ENCODE results near the gene POU3F1.

- TF ChIP-seq CTCF (IDR thresholded peaks at IDR 0.05): no peak
- TF ChIP-seq EZH2phosphoT487 (IDR thresholded peaks at IDR 0.05): no peak
Observed at GRCh38 chr1:38082769-38083263, 36.2 kb upstream of the POU3F1 start.

Measured in neural progenitor cell (in vitro differentiated cells).